Lung microvascular endothelial cell (primary cell): Measurements from ENCODE around the gene KCNT2. TPM values are rescaled to one million over a fixed set of nuclear protein-coding genes. Genes with fewer than 3 reads are reported as not detected.

Experiments
- DNase-seq, 2 donors: peaks; one replicate each; pipeline versions ENCODE4 v3.0.0 to v3.0.0-alpha.2; 2010; ENCODE audit warnings: low read depth in 2 of 2
- total RNA-seq: library from RNA; depleted of rRNA; stranded (reverse); fragments of >200 nt; gene quantifications from 2 replicates; pipeline ENCODE4 v1.2.1, GENCODE V29; 2014

KCNT2 gene
- total RNA-seq, 1 donor from 2014 or later = under 0.01 TPM

GRCh38 chr1:196401452-196401833 is 206.8 kb downstream of the KCNT2 start:
- DNase-seq = peak in 1 of 2 donors; percentile 12

DNA sequence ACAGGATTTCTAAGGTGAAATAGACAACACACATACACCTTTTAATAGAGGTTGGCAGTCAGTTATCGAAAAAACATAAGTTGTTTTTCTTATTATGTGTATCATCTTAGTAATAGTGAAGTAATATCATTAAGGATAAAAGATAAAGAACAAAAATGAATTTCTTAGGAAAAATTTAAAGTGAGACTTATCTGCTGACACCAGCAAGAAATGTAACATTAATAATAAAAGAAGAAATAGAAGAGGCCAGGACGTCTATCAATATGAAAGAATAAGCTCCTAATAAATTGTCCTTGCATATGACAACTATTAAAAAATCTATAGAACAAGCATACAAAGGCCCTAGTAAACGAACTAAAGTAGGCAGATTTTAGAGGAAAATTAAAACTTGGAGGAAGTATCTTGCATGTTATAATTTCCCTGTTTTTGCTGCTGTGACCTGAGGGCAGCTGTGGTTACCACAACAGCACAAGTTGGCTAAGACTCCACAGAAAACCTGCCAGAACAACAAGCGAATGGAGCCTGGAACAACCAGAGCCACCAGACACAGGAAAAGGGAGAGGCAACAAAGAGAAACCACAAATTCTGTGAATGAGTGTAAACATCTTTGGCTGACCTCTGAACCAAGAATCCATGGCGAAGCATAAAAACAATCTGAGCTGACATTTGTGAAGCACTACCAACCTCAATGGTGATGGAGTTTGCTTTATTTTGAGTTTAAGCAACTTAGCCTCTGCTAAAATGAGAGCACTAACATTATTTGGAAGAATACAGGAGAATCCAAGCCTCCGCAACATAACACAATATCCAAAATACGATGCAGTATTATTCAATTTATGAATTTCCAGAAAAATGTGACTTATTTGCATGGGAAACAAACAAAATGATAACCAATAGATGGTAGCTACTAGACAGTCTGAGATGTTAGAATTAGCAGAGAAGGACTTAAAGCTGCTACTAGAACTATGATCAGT is 207.5 kb downstream of the KCNT2 start:
- peak; percentile 95 to 96 for DNase-seq

DNA sequence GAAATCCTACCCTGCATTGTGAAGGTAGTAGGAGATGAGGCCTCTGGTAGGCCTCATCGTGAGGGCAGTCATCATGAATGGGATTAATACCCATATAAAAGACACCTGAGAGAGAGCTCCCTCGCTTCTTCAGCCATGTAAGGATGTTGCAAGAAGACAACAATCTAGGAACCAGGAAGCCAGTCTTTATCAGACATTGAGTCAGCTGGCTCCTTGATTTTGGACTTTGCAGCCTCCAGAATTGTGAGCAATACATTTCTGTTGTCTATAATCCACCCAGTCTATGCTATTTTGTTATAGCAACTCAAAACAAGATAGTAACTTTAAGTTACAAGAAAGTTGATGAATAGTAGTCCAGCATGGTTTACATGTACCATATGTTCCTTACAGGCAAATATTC is 208.5 kb downstream of the KCNT2 start:
- no peak for DNase-seq

DNA sequence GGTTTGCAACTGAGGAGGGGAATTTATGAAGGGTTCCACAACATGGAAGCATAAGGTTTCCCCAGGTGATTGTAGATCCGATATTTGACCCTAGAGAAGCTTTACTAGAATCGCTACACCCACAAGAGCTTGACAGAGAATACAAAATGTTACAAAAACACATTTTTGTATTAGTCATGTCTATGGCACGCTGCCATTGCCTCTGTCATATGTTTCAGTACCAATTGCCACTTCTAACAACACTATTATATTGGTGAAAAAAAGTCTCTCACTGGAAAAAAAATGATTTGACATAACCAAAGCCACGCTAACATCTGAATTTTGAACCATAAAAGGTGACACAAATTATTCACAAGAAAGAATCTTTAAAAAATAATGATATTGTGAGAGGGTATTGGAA is 214.5 kb downstream of the KCNT2 start:
- DNase-seq = peak; percentile 64 to 89

- DNase-seq = no peak
Observed at GRCh38 chr1:196393282-196393681, 215.0 kb downstream of the KCNT2 start.

DNA sequence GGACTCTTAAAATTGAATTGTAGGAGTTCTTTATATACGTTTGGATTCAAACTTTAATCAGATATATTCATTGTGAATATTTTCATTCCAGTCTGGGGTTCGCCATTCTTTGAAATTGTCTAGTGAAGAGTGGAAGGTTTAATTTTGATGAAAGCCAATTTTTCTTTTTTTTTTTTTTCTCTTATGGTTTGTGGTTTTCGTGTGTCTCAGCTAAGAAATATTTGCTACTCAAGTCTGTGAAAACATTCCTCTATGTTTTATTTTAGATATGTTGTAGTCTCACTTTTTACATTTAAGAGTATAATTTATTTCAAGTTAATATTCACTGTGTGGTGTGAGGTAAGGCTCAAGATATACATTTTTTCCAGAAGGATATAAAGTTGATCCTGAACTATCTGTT is 220.5 kb downstream of the KCNT2 start:
- no peak for DNase-seq

GRCh38 chr1:196385109-196385508 is 223.1 kb downstream of the KCNT2 start:
- no peak for DNase-seq

DNA sequence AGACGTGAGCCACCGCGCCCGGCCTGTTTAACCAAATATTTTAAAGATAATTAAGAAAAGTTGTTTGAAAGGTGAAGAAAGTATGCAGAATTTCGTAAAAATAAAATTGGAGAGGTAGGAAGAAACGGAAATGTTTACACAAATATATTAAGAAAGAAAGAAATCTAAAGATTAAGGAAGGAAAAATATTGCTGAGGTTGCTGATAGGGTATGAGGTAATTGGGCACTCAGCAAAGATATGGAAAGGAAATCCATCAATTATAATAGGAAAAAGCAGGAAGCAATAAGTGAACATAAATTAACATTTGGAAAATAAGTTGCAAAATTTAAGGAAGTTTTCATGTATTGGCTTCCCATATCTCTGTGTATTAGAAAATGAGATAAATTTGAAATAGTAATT is 225.9 kb downstream of the KCNT2 start:
- DNase-seq = no peak

GRCh38 chr1:196381544-196381943 is 226.7 kb downstream of the KCNT2 start:
- no peak for DNase-seq

DNA sequence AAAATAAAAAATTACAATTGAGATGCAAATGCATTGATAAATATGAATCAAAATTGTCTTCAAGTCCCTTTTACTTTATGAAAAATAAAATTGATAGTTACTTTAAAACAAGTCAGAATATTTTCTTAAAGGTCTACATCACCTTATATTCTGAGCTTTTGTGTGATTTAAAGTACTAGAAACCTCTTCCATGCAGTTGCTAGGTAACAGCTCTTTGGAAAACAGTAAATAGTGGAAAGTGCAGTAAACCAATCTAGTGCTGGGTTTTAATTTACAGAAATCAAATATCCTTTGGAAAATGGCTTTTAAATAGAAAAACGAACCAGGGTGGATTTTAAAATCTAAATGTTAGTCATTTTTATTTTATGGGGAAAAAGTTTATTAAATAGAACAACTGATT is 227.9 kb downstream of the KCNT2 start:
- DNase-seq = peak in 1 of 2 donors; percentile 50

GRCh38 chr1:196377811-196378210 is 230.4 kb downstream of the KCNT2 start:
- no peak for DNase-seq

DNA sequence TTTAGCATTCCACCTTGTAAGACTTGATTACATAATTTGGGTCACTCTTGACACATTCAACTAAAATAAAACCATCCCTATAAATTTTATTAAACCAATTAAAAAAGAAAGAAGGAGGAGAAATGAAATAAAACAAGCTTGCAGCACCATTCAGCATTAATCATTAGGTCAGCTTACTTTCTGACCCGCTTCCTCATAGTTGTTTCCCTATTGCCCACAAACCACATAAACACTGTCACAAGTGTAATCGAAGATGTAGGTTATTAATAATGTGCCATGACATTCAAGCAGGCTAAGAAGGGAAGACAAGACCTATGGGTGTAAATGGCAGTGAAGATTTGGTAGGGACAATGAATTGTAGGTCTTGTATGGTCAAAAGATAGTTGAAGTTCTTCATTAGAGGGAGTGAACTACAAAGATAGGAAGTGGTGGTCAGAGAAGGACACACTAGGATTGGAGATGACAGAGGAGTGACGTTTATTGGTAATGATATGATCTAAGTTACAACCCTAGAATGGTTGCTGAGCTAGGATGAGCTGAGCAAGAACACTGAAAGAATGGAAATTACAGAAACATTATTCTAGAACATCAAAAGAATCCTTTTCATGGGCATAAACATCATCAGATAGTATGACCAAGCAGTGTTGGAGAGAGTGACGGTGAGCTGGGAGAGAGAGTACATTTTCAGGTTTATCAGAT is 231.5 kb downstream of the KCNT2 start:
- DNase-seq = no peak

- DNase-seq = peak in 1 of 2 donors; percentile 14
Observed at GRCh38 chr1:196373798-196374197, 234.4 kb downstream of the KCNT2 start.

GRCh38 chr1:196372896-196373536 is 235.2 kb downstream of the KCNT2 start:
- DNase-seq = peak; percentile 51 to 59

- no peak for DNase-seq
Observed at GRCh38 chr1:196367838-196368237, 240.4 kb downstream of the KCNT2 start.

- DNase-seq = peak; percentile 49 to 74
Observed at GRCh38 chr1:196366817-196367495, 241.3 kb downstream of the KCNT2 start.

- no peak for DNase-seq
Observed at GRCh38 chr1:196361112-196361714, 247.0 kb downstream of the KCNT2 start.

GRCh38 chr1:196357913-196358312 is 250.3 kb downstream of the KCNT2 start:
- no peak for DNase-seq

DNA sequence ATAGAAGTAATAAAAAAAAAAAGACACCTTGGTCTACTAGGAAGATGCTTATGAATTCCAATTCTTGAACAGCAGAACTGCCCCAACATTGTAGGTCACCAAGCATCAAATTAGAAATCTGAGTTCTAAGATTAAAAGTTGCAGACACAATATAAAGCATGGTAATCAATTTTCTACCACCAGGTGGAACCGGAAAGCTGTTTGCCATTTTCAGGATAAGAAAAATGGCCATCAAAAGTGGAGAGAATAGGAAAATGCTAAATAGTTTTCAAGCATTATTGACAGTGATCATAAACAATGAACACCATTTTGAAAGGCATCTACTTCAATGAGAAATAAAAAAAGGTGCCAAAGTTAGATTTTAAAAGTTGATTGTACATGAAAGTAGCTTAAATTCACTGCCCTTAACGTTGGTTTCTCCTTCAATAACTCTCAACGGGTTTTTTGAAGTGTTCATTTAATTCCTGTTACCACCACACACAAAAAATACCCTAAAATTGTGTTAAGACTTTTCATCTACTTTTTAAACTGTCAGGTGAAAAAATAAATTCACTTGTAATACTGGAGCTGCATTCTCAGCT is 252.9 kb downstream of the KCNT2 start:
- DNase-seq = peak; percentile 52 to 68

DNA sequence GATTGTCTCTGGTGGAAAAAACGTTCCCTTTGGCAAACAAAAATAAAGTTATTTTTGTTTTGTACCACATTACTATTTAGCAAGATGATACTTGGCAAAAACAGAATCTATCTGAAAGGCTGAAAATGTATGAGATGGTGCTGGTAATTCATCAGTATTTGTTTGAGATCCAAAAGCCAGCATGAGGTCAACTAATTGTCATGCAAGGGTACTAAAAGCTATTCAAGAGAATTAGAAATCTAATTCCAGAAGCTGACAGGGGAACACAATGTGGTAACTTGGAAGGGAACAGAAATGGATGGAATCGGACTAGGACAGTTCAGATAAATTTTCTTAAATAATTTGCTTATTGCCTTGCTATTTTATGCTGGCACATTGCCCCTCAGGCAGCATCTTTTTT is 263.8 kb downstream of the KCNT2 start:
- DNase-seq = no peak

DNA sequence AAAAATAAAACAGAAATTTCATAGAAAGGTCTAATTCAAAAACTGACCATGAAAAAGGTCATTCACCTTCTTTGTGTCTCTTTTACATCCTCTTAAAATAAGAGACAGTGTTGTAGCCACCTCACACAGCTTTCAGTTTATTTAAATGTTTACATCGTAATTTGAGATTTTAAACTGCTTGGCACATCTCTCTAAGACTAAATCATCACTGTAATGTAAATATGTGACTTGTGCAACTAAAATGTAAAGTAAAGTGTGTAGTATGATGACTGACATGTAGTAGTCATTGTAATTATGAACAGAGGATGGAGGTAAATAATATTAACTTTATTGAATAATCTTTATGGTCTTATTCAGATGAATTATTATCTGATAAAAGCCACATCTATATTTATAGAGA is 283.9 kb downstream of the KCNT2 start:
- no peak for DNase-seq
